ENCODE data around the gene CD8B2.

- TF ChIP-seq NBN (conservative IDR thresholded peaks at IDR 0.05) (no peak), ZNF264 (CRISPR knock-in tag; IDR thresholded peaks at IDR 0.05) (no peak), ZNF580 (CRISPR knock-in tag; IDR thresholded peaks at IDR 0.05; ENCODE audit: borderline replicate concordance, low read depth) (no peak), POLR2A (IDR thresholded peaks at IDR 0.05; ENCODE audit: insufficient read depth in 1 of 2, low read depth in 2 of 2, low read length in 2 of 2) (no peak), BRCA1 (CRISPR knock-in tag; IDR thresholded peaks at IDR 0.05) (no peak), IKZF1 (IDR thresholded peaks at IDR 0.05) (no peak), NCOR1 (IDR thresholded peaks at IDR 0.05; ENCODE audit: borderline replicate concordance, low read length) (no peak)
These were observed 64.4 kb downstream of the CD8B2 start for GRCh38 chr2:106551417-106552130.
